SU-DHL-6 (cell line): ENCODE data around the gene SUGCT.

ENCODE experiments used
- EZH2phosphoT487 ChIP-seq: fragments of 200-600 bp; sonication (generic), shearing (Covaris generic); conservative IDR thresholded peaks from 2 replicates; pipeline ENCODE4 v1.6.1; 2018; ENCODE audit warnings: mild to moderate bottlenecking, antibody characterized with exemption, low read length, moderate library complexity, mixed read lengths
- TF ChIP-seq, protein P1 (sequence below): fragments of 200-600 bp; sonication (generic); IDR thresholded peaks from one replicate; pipeline ENCODE4 v1.5.1; 2017; ENCODE audit warnings: antibody characterized with exemption, mild to moderate bottlenecking, low read length, moderate library complexity; ENCODE audit not compliant: insufficient read depth, poor library complexity, severe bottlenecking

DNA sequence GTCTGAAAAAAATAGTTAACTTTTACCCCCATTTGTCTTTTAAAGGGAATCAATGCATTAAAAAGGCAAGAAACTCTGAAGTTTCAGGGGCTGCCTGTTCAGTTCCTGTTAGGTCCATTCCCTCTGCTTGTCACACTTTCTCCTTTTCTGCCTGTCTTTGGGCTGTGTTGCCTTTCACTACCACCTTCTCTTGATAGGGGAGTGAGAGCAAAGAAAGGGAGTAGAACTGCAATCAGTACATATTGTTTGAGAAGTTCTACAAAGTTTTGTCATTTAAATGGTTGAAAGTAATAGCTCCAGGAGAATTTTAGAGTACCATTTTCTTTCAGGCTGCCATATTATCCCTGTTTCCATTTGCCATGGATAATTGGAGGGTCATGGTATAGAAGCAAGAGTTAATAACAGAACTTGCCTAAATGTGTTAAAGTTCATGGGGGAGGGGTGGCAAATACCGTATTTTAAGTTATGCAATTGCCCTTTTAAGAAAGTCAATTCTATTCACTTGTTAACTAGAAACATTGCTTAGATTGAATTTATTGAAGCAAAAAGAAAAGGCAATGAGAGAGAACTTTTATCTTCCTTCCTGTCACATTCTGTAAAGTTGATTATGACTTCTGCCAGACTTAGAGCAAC, 39.0 kb upstream of the SUGCT start:
- TF ChIP-seq, protein P1, sequence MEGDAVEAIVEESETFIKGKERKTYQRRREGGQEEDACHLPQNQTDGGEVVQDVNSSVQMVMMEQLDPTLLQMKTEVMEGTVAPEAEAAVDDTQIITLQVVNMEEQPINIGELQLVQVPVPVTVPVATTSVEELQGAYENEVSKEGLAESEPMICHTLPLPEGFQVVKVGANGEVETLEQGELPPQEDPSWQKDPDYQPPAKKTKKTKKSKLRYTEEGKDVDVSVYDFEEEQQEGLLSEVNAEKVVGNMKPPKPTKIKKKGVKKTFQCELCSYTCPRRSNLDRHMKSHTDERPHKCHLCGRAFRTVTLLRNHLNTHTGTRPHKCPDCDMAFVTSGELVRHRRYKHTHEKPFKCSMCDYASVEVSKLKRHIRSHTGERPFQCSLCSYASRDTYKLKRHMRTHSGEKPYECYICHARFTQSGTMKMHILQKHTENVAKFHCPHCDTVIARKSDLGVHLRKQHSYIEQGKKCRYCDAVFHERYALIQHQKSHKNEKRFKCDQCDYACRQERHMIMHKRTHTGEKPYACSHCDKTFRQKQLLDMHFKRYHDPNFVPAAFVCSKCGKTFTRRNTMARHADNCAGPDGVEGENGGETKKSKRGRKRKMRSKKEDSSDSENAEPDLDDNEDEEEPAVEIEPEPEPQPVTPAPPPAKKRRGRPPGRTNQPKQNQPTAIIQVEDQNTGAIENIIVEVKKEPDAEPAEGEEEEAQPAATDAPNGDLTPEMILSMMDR: no peak
- TF ChIP-seq EZH2phosphoT487: no peak
